CD4-positive, alpha-beta memory T cell (primary cell): ENCODE measurements around the gene HS3ST4. TPM values are rescaled to one million over a fixed set of nuclear protein-coding genes. Genes with fewer than 3 reads are reported as not detected.

Experiments
- CTCF ChIA-PET: fragments of 350-600 bp; sonication (Branson Sonifier 250); formaldehyde crosslinking; loops from one replicate; lab custom pipeline; 2021; ENCODE audit warnings: inconsistent platforms; ENCODE audit not compliant: partially characterized antibody; lab: Charles Lee
- POLR2A ChIA-PET: fragments of 350-600 bp; sonication (Branson Sonifier 250); formaldehyde crosslinking; loops from one replicate; lab custom pipeline; 2021; ENCODE audit not compliant: partially characterized antibody; lab: Charles Lee
- DNase-seq, 5 donors: peaks; one replicate each; pipeline versions ENCODE4 v3.0.0 to v3.0.0-alpha.2; 2020 to 2022; ENCODE audit warnings: mixed read lengths in 1 of 5
- H3K27ac ChIP-seq: one replicate; pipeline ENCODE4 v1.7.0; 2013; ENCODE audit warnings: low read depth, low read length
- H3K27me3 ChIP-seq: 2 replicates; pipeline ENCODE4 v1.7.0; 2013; ENCODE audit warnings: mild to moderate bottlenecking, low read length, moderate library complexity; ENCODE audit not compliant: insufficient read depth
- H3K36me3 ChIP-seq: 2 replicates; pipeline ENCODE4 v1.7.0; 2013; ENCODE audit warnings: mild to moderate bottlenecking, low read length, moderate library complexity; ENCODE audit not compliant: insufficient read depth
- H3K4me1 ChIP-seq: 2 replicates; pipeline ENCODE4 v1.7.0; 2013; ENCODE audit warnings: mild to moderate bottlenecking, low read length, moderate library complexity; ENCODE audit not compliant: insufficient read depth
- H3K4me3 ChIP-seq, 2 donors: one replicate each; pipeline ENCODE4 v1.7.0; 2013; ENCODE audit warnings: low read length in 2 of 2, mild to moderate bottlenecking in 1 of 2
- H3K9me3 ChIP-seq, 2 donors: one replicate each; pipeline ENCODE4 v1.7.0; 2013; ENCODE audit warnings: low read length in 2 of 2, control low read depth in 1 of 2; ENCODE audit not compliant: control insufficient read depth in 1 of 2
- H3K27ac Mint-ChIP-seq, 7 donors: one replicate each; pipeline ENCODE4 v1.8.0; 2020 to 2021; ENCODE audit warnings: mixed read lengths in 7 of 7, mild to moderate bottlenecking in 6 of 7, inconsistent platforms in 3 of 7, moderate library complexity in 3 of 7
- H3K27me3 Mint-ChIP-seq, 2 donors: one replicate each; pipeline ENCODE4 v1.8.0; 2020 to 2021; ENCODE audit warnings: mixed read lengths in 2 of 2
- H3K36me3 Mint-ChIP-seq, 2 donors: one replicate each; pipeline ENCODE4 v1.8.0; 2020 to 2021; ENCODE audit warnings: mixed read lengths in 2 of 2, inconsistent platforms in 1 of 2, mild to moderate bottlenecking in 1 of 2
- H3K4me1 Mint-ChIP-seq, 4 donors: one replicate each; pipeline ENCODE4 v1.8.0; 2020 to 2021; ENCODE audit warnings: mixed read lengths in 4 of 4, mild to moderate bottlenecking in 1 of 4
- H3K4me3 Mint-ChIP-seq, 8 donors: one replicate each; pipeline ENCODE4 v1.8.0; 2020 to 2021; ENCODE audit warnings: mixed read lengths in 8 of 8, mild to moderate bottlenecking in 7 of 8, moderate library complexity in 6 of 8, inconsistent platforms in 3 of 8
- H3K9me3 Mint-ChIP-seq, 8 donors: one replicate each; pipeline ENCODE4 v1.8.0; 2020 to 2021; ENCODE audit warnings: mixed read lengths in 8 of 8, mild to moderate bottlenecking in 5 of 8, inconsistent platforms in 3 of 8, moderate library complexity in 1 of 8
- intact Hi-C: fragments of 100-400 bp; cut with micrococcal nuclease; formaldehyde crosslinking; loops from one replicate; pipeline ENCODE4 v1.15.1; 2023
- polyA plus RNA-seq, 2 donors: library from polyadenylated mRNA; unstranded; fragments of 300-500 nt; fragmentation: Illumina TruSeq; gene quantifications; one replicate each; pipeline ENCODE4 v1.2.3, GENCODE V29; 2021
- total RNA-seq, 2 experiments: library from RNA; stranded (reverse); gene quantifications; one replicate each; pipeline ENCODE4 v1.2.3, GENCODE V29; 2021

The HS3ST4 gene
- total and polyA plus RNA-seq, 4 experiments from 2014 or later = not detected

DNA sequence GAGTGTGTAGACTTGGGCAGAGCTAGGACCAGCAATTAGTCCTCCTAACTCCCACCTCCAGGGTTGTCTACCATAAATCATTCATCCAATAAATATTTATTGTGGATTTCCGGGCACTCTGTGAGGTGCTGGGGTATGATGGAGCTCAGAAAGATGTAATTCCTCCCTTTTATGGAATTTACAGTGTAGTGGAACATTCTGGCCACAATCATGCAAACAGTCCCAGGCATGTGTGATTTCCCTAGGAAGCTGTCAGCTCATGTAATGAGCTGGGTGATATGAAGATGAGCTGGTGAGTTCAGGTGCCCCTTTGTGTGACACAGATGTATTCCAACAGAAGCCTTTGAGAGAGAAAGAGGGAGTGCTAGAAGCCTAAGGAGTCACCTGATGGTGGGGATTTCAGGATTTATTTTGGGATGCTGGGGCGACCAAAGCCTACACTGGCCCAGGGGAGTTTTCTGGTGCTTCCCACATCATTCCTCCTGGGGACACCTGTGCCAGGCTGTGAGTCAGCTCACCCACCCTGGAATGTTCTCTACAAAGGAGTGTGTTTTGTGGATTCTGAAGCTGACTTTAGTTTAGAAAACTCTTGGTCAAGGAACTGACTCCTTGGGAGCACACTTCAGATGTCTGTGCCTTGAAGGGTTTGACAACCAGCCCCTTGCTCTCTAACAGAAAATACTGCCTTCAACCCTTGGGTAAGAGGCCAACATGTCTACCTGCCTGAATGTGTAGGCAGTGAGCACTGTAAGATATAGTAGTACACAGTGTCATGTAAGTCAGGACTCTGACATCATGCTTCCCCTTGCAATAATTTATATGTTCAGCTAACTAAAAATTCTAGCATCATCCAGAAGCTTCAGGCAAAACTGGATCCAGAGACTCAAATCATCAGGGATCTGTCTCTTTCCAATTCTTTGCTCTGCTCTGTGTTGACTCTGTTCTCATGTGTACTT is 42.9 kb downstream of the HS3ST4 start:
- Mint-ChIP-seq H3K27me3 (peaks cover 0 to 2% of the 10 kb centered on the region in 2 donors), H3K27ac (no peak overlapping the region), H3K4me1 (no peaks in the 10 kb centered on the region), H3K36me3 (no peaks in the 10 kb centered on the region), H3K9me3 (no peaks in the 10 kb centered on the region), H3K4me3 (no peak overlapping the region)
- intact Hi-C loops = no loop called here
- Histone ChIP-seq H3K4me3 (no peak overlapping the region), H3K27ac (no peak overlapping the region), H3K9me3 (no peaks in the 10 kb centered on the region), H3K27me3 (no peaks in the 10 kb centered on the region), H3K36me3 (no peaks in the 10 kb centered on the region), H3K4me1 (no peaks in the 10 kb centered on the region)
- POLR2A ChIA-PET = no interaction called here
- CTCF ChIA-PET = no interaction called here
- no peak for DNase-seq

DNA sequence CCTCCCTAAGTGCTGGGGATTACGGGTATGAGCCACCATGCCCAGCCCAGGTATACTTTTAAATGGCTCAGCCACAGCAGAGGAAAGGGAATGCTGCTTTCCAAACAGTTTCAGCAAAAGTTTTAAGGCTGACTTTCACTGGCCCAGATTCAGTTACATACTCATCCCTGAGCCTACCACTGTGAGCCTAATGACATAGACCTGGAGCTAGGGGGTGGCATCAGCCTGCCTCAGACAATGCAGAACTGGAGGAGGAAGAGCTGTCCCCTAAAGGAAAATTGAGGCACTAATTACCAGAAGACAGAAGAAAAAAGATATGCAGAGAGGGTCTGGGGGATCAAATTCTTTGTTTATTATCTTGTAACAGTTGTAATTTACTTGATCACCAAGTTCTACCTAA is 43.9 kb downstream of the HS3ST4 start:
- Mint-ChIP-seq H3K9me3 (no peaks in the 10 kb centered on the region), H3K36me3 (no peaks in the 10 kb centered on the region), H3K27ac (no peak overlapping the region), H3K4me1 (no peaks in the 10 kb centered on the region), H3K27me3 (peaks cover 0 to 2% of the 10 kb centered on the region in 2 donors), H3K4me3 (no peak overlapping the region)
- no peaks in the 10 kb centered on the region for H3K9me3 ChIP-seq
- no peak for DNase-seq
- POLR2A ChIA-PET = no interaction called here
- intact Hi-C loops = no loop called here
- H3K36me3 ChIP-seq = no peaks in the 10 kb centered on the region
- H3K27ac ChIP-seq = no peak overlapping the region
- CTCF ChIA-PET = no interaction called here
- no peak overlapping the region for H3K4me3 ChIP-seq
- no peaks in the 10 kb centered on the region for H3K27me3 ChIP-seq
- H3K4me1 ChIP-seq = no peaks in the 10 kb centered on the region

DNA sequence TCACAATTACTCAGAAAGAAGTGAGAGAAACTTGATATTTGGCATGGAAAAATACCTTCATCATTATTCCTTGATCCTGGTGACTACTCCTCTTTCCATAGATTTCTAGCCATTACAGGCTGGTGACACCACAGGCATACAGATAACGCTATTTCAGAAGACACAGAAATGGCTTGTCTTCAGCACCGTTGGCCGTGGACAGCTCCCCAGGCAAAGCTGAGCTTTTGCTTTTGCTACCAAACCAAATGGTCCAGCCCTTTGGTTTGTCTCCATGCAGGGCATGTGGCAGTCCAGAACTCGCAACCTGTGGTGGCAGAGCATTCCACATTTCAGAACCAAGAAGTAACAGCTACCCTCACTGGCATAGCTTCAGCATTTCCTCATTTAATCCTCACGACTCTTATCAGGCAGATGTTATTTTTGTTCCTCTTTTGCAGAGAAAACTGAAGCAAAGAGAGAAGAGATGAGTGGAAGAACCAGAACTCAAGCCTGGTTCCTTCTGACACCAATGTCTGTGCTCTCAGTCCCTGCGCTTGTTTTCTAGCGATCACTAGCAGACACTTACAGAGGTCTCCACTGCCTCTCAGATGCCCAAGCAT is 55.5 kb downstream of the HS3ST4 start:
- ChIA-PET POLR2A (no interaction called here), CTCF (no interaction called here)
- H3K9me3 Mint-ChIP-seq = peaks cover 0 to 23% (median 9%) of the 10 kb centered on the region in 8 donors
- H3K4me3 Mint-ChIP-seq = no peak overlapping the region
- H3K27me3 Mint-ChIP-seq = no peaks in the 10 kb centered on the region
- no peak for DNase-seq
- intact Hi-C loops = no loop called here
- no peaks in the 10 kb centered on the region for H3K36me3 Mint-ChIP-seq
- Histone ChIP-seq H3K4me1 (no peaks in the 10 kb centered on the region), H3K36me3 (no peaks in the 10 kb centered on the region), H3K9me3 (no peaks in the 10 kb centered on the region), H3K27ac (no peak overlapping the region), H3K4me3 (no peak overlapping the region), H3K27me3 (no peaks in the 10 kb centered on the region)
- H3K27ac Mint-ChIP-seq = no peak overlapping the region
- no peaks in the 10 kb centered on the region for H3K4me1 Mint-ChIP-seq

DNA sequence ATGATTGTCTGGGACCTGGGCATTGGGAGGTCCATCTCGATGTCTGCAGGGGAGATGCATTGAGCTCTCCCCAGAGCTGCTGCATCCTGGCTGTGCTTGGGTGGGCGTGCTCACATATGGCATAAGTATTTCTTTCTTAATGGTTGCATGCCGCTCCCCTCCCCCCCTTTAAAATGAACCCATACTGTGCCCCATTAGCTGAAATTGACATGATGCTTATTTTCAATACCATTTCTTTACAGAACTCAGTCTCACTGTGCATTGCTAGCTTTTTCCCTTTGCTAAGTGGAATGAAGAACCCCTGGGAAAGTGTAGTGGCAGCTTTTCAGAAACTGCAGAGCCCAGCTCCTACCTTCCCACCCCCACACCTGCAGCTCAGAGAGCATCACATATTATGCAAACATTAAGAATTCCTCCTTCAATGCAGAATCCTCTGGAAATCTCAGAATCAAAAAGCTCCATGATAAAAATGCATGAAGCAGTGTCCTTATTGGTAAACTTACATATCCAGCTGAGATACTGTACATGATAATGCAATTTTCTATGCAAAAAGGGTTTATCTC is 56.4 kb downstream of the HS3ST4 start:
- Mint-ChIP-seq H3K27me3 (no peaks in the 10 kb centered on the region), H3K4me1 (no peaks in the 10 kb centered on the region), H3K27ac (no peak overlapping the region), H3K4me3 (no peak overlapping the region), H3K9me3 (peaks cover 0 to 24% (median 9%) of the 10 kb centered on the region in 8 donors), H3K36me3 (no peaks in the 10 kb centered on the region)
- intact Hi-C loops = no loop called here
- Histone ChIP-seq H3K4me1 (no peaks in the 10 kb centered on the region), H3K36me3 (no peaks in the 10 kb centered on the region), H3K4me3 (no peak overlapping the region), H3K27me3 (no peaks in the 10 kb centered on the region), H3K9me3 (no peaks in the 10 kb centered on the region), H3K27ac (no peak overlapping the region)
- CTCF ChIA-PET = no interaction called here
- POLR2A ChIA-PET = no interaction called here
- DNase-seq = no peak

DNA sequence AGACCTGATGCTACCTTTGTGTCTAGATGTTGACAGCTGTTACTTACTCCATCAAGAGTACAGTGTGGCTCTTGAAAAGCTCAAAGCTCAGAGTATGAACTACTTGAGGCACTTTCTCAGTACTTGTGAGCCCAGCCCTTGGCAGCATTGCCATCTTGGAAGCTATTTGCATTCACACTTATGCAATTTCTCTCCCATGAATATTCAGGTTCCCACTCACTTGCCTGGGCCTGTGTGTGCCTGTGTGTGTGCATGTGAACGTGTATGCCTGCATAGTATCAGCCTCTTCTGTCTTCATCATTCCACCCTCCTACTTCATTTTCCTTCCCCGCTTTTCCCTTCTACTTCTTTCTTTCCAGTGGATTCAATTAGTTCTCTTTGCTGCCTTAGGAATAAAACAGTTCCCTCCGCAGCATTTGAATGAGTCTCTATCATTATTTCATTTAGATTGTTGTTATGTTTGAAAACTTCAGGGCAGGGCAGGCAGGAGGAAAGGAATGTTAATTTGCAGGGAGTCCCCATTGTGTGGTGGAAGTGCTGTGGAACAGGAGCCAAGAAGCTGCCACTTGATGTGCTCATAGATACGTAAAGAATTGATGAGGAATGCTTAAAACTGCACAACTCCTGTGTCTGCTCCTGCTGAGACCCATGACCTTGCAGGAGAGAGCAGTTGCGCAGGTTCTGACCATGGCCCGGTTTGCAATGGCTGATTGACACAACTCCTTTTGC is 58.9 kb downstream of the HS3ST4 start:
- intact Hi-C loops = no loop called here
- ChIA-PET POLR2A (no interaction called here), CTCF (no interaction called here)
- H3K4me3 Mint-ChIP-seq = no peak overlapping the region
- no peak overlapping the region for H3K4me3 ChIP-seq
- H3K27me3 Mint-ChIP-seq = no peaks in the 10 kb centered on the region
- H3K9me3 ChIP-seq = no peaks in the 10 kb centered on the region
- no peaks in the 10 kb centered on the region for H3K27me3 ChIP-seq
- H3K9me3 Mint-ChIP-seq = peaks cover 0 to 15% (median 6%) of the 10 kb centered on the region in 8 donors
- no peaks in the 10 kb centered on the region for H3K36me3 Mint-ChIP-seq
- no peak for DNase-seq
- H3K4me1 ChIP-seq = no peaks in the 10 kb centered on the region
- no peak overlapping the region for H3K27ac ChIP-seq
- H3K4me1 Mint-ChIP-seq = no peaks in the 10 kb centered on the region
- H3K36me3 ChIP-seq = no peaks in the 10 kb centered on the region
- no peak overlapping the region for H3K27ac Mint-ChIP-seq

DNA sequence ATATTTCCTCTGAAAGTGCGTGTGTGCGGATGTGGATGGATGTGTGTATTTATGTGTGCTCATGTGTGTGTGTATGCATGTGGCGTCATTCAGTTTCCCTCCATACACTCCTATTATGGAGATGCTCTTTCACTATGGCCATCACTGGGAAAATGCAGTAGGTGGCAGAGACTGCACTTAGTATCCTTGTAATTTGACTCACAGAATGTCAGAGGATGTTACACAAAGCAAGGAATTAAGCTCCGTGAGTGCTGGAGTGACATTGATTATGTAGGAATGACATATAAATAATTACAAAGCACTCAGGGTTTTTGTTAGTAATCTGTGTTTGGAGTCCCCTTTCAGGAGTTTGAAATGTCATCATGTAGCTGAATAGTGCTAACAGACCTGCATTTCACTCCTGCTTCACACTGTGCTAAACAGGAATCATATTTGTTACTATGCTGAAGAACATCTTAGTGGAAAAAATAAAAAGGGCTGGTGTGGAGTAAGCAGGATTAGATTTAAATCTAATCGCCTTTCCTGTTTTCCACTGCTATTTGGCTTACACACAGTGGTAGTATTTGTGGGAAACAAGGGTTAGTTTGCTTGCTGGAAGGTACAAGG is 59.6 kb downstream of the HS3ST4 start:
- Histone ChIP-seq H3K27ac (no peak overlapping the region), H3K4me3 (no peak overlapping the region), H3K9me3 (no peaks in the 10 kb centered on the region), H3K27me3 (no peaks in the 10 kb centered on the region), H3K36me3 (no peaks in the 10 kb centered on the region), H3K4me1 (no peaks in the 10 kb centered on the region)
- Mint-ChIP-seq H3K36me3 (no peaks in the 10 kb centered on the region), H3K4me3 (no peak overlapping the region), H3K4me1 (no peaks in the 10 kb centered on the region), H3K27ac (no peak overlapping the region), H3K9me3 (peaks cover 0 to 12% (median 5%) of the 10 kb centered on the region in 8 donors), H3K27me3 (no peaks in the 10 kb centered on the region)
- ChIA-PET POLR2A (no interaction called here), CTCF (no interaction called here)
- no peak for DNase-seq
- intact Hi-C loops = no loop called here

DNA sequence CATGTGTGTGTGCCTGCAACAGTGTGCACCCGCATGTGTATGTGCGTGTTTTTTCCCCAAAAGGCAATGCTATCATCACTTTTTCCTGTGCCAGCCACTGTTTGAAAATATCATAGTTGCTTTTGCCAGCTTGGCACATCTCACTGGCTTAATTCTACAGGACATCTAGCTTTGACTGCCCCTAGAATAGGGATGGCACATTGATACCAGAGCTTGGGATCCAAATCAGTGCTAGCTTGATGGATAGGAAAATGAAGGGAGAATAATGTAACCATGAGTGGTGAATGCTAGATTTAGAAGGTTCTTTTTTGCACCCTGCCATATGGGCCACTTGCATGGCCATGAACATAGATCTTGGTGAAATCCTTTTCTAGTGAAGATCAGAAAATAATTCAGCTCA is 72.7 kb downstream of the HS3ST4 start:
- POLR2A ChIA-PET = no interaction called here
- Mint-ChIP-seq H3K27ac (no peak overlapping the region), H3K36me3 (no peaks in the 10 kb centered on the region), H3K27me3 (peaks cover 4 to 6% of the 10 kb centered on the region in 2 donors), H3K4me1 (no peaks in the 10 kb centered on the region), H3K4me3 (no peak overlapping the region), H3K9me3 (no peaks in the 10 kb centered on the region)
- no peaks in the 10 kb centered on the region for H3K36me3 ChIP-seq
- intact Hi-C loops = no loop called here
- no peaks in the 10 kb centered on the region for H3K27me3 ChIP-seq
- no peak overlapping the region for H3K27ac ChIP-seq
- H3K9me3 ChIP-seq = no peaks in the 10 kb centered on the region
- DNase-seq = no peak
- H3K4me1 ChIP-seq = no peaks in the 10 kb centered on the region
- H3K4me3 ChIP-seq = no peak overlapping the region
- CTCF ChIA-PET = no interaction called here
